ENCODE data around the gene REST. TPM values are rescaled to one million over a fixed set of nuclear protein-coding genes. Genes with fewer than 3 reads are reported as not detected.

The REST gene
- total and polyA plus RNA-seq, 2 of the 8 experiments (the other 6 are each of a cell fraction or from before 2014, with no cell fraction given) = 10.2 to 66.3 TPM

DNA sequence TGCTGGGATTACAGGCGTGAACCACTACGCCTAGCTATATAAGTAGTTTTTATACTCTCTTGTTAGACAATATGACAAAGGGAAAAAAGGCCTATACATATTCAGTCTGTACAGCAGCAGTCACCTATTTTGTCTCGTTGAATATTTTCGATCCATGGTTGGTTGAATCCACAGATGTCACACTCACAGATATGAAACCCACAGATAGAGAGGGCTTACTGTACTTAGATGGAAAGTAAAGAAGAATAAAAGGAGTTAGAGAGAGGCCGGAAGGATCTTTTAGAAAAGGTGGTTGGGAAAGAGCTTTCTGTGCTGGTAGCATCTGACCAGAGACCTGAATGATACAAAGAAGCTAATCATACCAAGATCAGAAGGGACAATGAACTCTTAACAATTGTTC lies 47.9 kb upstream of the REST start:
- Histone ChIP-seq H2BK5ac (ENCODE audit: low read depth, low read length) (no peak overlapping the region), H3K4me2 (ENCODE audit: insufficient read depth in 1 of 2, low read depth in 2 of 2, low read length in 2 of 2) (no peak overlapping the region), H4K20me1 (replicated peaks in 1 of 2; ENCODE audit: control insufficient read depth in 1 of 2, insufficient read depth in 2 of 2, low read length in 2 of 2) (no peaks in the 10 kb centered on the region), H3K36me3 (ENCODE audit: control insufficient read depth in 2 of 4, insufficient read depth in 4 of 4, low read length in 3 of 4) (no peaks in the 10 kb centered on the region), H3K4me1 (replicated peaks in 1 of 4; ENCODE audit: control insufficient read depth in 3 of 4, insufficient read depth in 4 of 4, low read length in 3 of 4) (no peaks in the 10 kb centered on the region), H3K4ac (replicated peaks; ENCODE audit: insufficient read length, low read depth, low read length) (no peak overlapping the region), H3K14ac (ENCODE audit: insufficient read length) (no peak overlapping the region), H3K27me3 (replicated peaks in 1 of 4; ENCODE audit: control insufficient read depth in 3 of 4, extremely low read depth in 1 of 4, insufficient read depth in 3 of 4, low read length in 3 of 4) (no peaks in the 10 kb centered on the region), H2AFZ (ENCODE audit: low read length) (no peak overlapping the region), H2BK12ac (ENCODE audit: low read depth, low read length) (no peak overlapping the region), H2BK15ac (ENCODE audit: low read length) (no peak overlapping the region), H3K27ac (ENCODE audit: low read depth, low read length) (no peak overlapping the region), H3K9me3 (ENCODE audit: insufficient read depth in 2 of 2, low read depth in 1 of 2, low read length in 1 of 2) (no peaks in the 10 kb centered on the region), H4K5ac (ENCODE audit: insufficient read length, low read depth, low read length) (no peak overlapping the region), H3K56ac (replicated peaks; ENCODE audit: insufficient read length, low read depth, low read length) (no peak overlapping the region), H4K91ac (replicated peaks; ENCODE audit: insufficient read length, low read length) (no peak overlapping the region), H2BK20ac (ENCODE audit: low read length) (no peak overlapping the region), H3K23me2 (ENCODE audit: low read depth, low read length) (no peaks in the 10 kb centered on the region), H2AK5ac (ENCODE audit: low read depth, low read length) (no peak overlapping the region), H3K79me1 (ENCODE audit: low read depth, low read length) (no peaks in the 10 kb centered on the region), H4K8ac (ENCODE audit: extremely low read depth, insufficient read depth, low read length) (no peak overlapping the region), H3K79me2 (ENCODE audit: control insufficient read depth in 1 of 2, insufficient read depth in 2 of 2, low read length in 2 of 2) (no peaks in the 10 kb centered on the region), H3K9ac (replicated peaks in 1 of 4; ENCODE audit: extremely low read depth in 1 of 4, low read depth in 3 of 4, low read length in 3 of 4) (no peak overlapping the region), H3K18ac (ENCODE audit: extremely low read depth, low read length) (no peak overlapping the region; the same call in 1 of the 2 replicates), H2BK120ac (replicated peaks; ENCODE audit: low read depth, low read length) (no peak overlapping the region), H3K23ac (ENCODE audit: insufficient read length) (no peak overlapping the region), H3K4me3 (ENCODE audit: extremely low read depth in 1 of 4, insufficient read depth in 2 of 4, low read depth in 3 of 4, low read length in 4 of 4) (no peak overlapping the region)
- POLR2A ChIA-PET (ENCODE audit: partially characterized antibody) = interaction anchor here (0.9 kb wide), 1 partner anchor 47 kb away, joined by 3 read pairs; no protein-coding TSS in a partner anchor
- FAIRE-seq (no peak), DNase-seq (ENCODE audit: low read depth in 1 of 2, low spot score in 2 of 2) (no peak)
- TF ChIP-seq BACH1 (IDR thresholded peaks at IDR 0.05; ENCODE audit: low read length) (no peak), POU5F1 (IDR thresholded peaks at IDR 0.05; ENCODE audit: low read depth, low read length) (no peak), ASH2L (IDR thresholded peaks at IDR 0.05; ENCODE audit: low read length) (no peak)
- 98 to 100% methylated on average over 1 to 5 of the region's 5 CpGs for WGBS, 2 experiments (ENCODE audit: extremely low coverage in 1 of 2, insufficient coverage in 1 of 2, insufficient read length in 1 of 2, insufficient replicate concordance in 2 of 2, low coverage in 1 of 2, low lambda C conversion rate in 2 of 2, missing lambda C conversion rate in 1 of 2)
- CTCF ChIA-PET (ENCODE audit: partially characterized antibody) = interaction anchor here (0.7 to 1.9 kb wide), 4 partner anchors 9 to 324 kb away, joined by 3 to 4 read pairs (median 4); no protein-coding TSS in a partner anchor

Measured in H1 (cell line).